Activated T-helper 1 cell treated with Interleukin-2 at 50 U/mL for 16 hours (primary cell): Measurements from ENCODE around the gene ATP2A2.
A peak's percentile ranks its signal among the peaks of the same experiment; 100 is the strongest.

Experiments
- DNase-seq: peaks from one replicate; pipeline ENCODE4 v3.0.0-alpha.2; 2020; ENCODE audit warnings: low read depth

ATP2A2 gene

GRCh38 chr12:110262442-110263388 lies 18.3 kb upstream of the ATP2A2 start:
- no peak for DNase-seq

GRCh38 chr12:110266381-110266960 lies 14.6 kb upstream of the ATP2A2 start:
- no peak for DNase-seq

GRCh38 chr12:110266980-110267620 lies 13.9 kb upstream of the ATP2A2 start:
- no peak for DNase-seq

- DNase-seq = no peak
Observed at GRCh38 chr12:110269622-110270124, 11.4 kb upstream of the ATP2A2 start.

- DNase-seq = no peak
Observed at GRCh38 chr12:110270125-110270962, 10.7 kb upstream of the ATP2A2 start.

GRCh38 chr12:110271015-110271414 lies 10.0 kb upstream of the ATP2A2 start:
- DNase-seq = no peak

- no peak for DNase-seq
Observed at GRCh38 chr12:110277530-110278254, 3.4 kb upstream of the ATP2A2 start.

GRCh38 chr12:110278255-110278536 lies 2.9 kb upstream of the ATP2A2 start:
- DNase-seq = no peak

GRCh38 chr12:110279566-110280375 lies 1.3 kb upstream of the ATP2A2 start:
- no peak for DNase-seq

- peak; percentile 38 for DNase-seq
Observed at GRCh38 chr12:110280392-110280778, 662 bp upstream of the ATP2A2 start.

- DNase-seq = peak; percentile 10
Observed at GRCh38 chr12:110281549-110282299, 677 bp downstream of the ATP2A2 start.

GRCh38 chr12:110282300-110282860 lies 1.3 kb downstream of the ATP2A2 start:
- DNase-seq = no peak

- DNase-seq = no peak
Observed at GRCh38 chr12:110282956-110283817, 2.1 kb downstream of the ATP2A2 start.

- DNase-seq = no peak
Observed at GRCh38 chr12:110284597-110284996, 3.5 kb downstream of the ATP2A2 start.

GRCh38 chr12:110286623-110287022 lies 5.6 kb downstream of the ATP2A2 start:
- DNase-seq = no peak

- DNase-seq = no peak
Observed at GRCh38 chr12:110287986-110288385, 6.9 kb downstream of the ATP2A2 start.

- no peak for DNase-seq
Observed at GRCh38 chr12:110289044-110289710, 8.1 kb downstream of the ATP2A2 start.

- DNase-seq = no peak
Observed at GRCh38 chr12:110289711-110290078, 8.6 kb downstream of the ATP2A2 start.
